B cell (primary cell): Measurements from ENCODE around the gene RERE.

ENCODE experiments used
- CTCF ChIP-seq: fragments of 200-600 bp; IDR thresholded peaks from one replicate; pipeline ENCODE4 v1.8.0; 2022; ENCODE audit warnings: antibody characterized with exemption, mild to moderate bottlenecking
- EZH2 ChIP-seq: IDR thresholded peaks from 2 replicates; pipeline ENCODE4 v1.6.1; 2012; ENCODE audit warnings: borderline replicate concordance, low read depth, mild to moderate bottlenecking, moderate library complexity, low read length; ENCODE audit not compliant: insufficient read depth, poor library complexity, severe bottlenecking

- no peak for TF ChIP-seq CTCF
- no peak for TF ChIP-seq EZH2
These were observed 138.0 kb downstream of the RERE start for GRCh38 chr1:8679395-8679800.
